ENCODE measurements around the gene GDF10.
A peak's percentile ranks its signal among the peaks of the same experiment; 100 is the strongest.

The GDF10 gene

GRCh38 chr10:47260505-47261111 lies 39.4 kb upstream of the GDF10 start:
- Mint-ChIP-seq H3K4me1 (peaks cover 93% of the 10 kb centered on the region), H3K27ac (peak overlapping the region; percentile 98), H3K9me3 (peaks cover 12% of the 10 kb centered on the region), H3K36me3 (peaks cover 13% of the 10 kb centered on the region), H3K4me3 (no peak overlapping the region), H3K27me3 (no peaks in the 10 kb centered on the region)
- CTCF ChIA-PET = interaction anchor here (0.9 to 3.8 kb wide), 10 partner anchors 14 to 213 kb away, joined by 3 to 34 read pairs (median 6); no protein-coding TSS in a partner anchor
- DNase-seq = peak; percentile 35

DNA sequence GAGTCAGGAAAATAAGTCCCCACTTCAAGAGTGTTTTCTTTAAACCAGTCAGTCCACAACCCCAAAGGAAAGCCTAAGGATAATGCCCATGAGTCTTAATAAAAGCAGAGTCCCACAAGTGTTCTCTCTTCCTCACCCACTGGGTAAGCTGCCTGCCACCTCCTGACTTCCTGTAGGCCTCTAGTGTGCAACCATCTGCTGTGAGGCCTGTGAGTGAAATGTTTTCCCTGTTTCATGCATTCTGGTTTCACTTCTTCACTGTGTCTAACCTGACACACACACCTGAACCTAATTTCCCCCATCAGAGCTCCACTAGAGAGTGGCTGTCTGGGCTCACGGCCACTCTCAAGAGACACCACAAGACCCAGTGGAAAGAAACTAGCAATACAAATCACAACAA lies 38.9 kb upstream of the GDF10 start:
- Mint-ChIP-seq H3K27me3 (no peaks in the 10 kb centered on the region), H3K4me1 (peaks cover 92% of the 10 kb centered on the region), H3K27ac (peak overlapping the region; percentile 98), H3K9me3 (peaks cover 17% of the 10 kb centered on the region), H3K36me3 (peaks cover 13% of the 10 kb centered on the region), H3K4me3 (peak overlapping the region; percentile 8)
- peak; percentile 63 for DNase-seq
- CTCF ChIA-PET = interaction anchor here (0.9 to 3.8 kb wide), 10 partner anchors 14 to 213 kb away, joined by 3 to 34 read pairs (median 6); no protein-coding TSS in a partner anchor

GRCh38 chr10:47261556-47261955 lies 38.4 kb upstream of the GDF10 start:
- H3K4me1 Mint-ChIP-seq = peaks cover 91% of the 10 kb centered on the region
- peak overlapping the region; percentile 98 for H3K27ac Mint-ChIP-seq
- H3K36me3 Mint-ChIP-seq = peaks cover 13% of the 10 kb centered on the region
- CTCF ChIA-PET = interaction anchor here (1.1 to 3.8 kb wide), 6 partner anchors 14 to 214 kb away, joined by 3 to 34 read pairs (median 10); no protein-coding TSS in a partner anchor
- no peaks in the 10 kb centered on the region for H3K27me3 Mint-ChIP-seq
- H3K4me3 Mint-ChIP-seq = no peak overlapping the region
- no peak for DNase-seq
- H3K9me3 Mint-ChIP-seq = peaks cover 22% of the 10 kb centered on the region

GRCh38 chr10:47262606-47263533 lies 37.1 kb upstream of the GDF10 start:
- CTCF ChIA-PET = no interaction called here
- Mint-ChIP-seq H3K27ac (no peak overlapping the region), H3K9me3 (peaks cover 16% of the 10 kb centered on the region), H3K36me3 (peaks cover 9% of the 10 kb centered on the region), H3K4me1 (peaks cover 87% of the 10 kb centered on the region), H3K27me3 (no peaks in the 10 kb centered on the region), H3K4me3 (no peak overlapping the region)
- DNase-seq = no peak

DNA sequence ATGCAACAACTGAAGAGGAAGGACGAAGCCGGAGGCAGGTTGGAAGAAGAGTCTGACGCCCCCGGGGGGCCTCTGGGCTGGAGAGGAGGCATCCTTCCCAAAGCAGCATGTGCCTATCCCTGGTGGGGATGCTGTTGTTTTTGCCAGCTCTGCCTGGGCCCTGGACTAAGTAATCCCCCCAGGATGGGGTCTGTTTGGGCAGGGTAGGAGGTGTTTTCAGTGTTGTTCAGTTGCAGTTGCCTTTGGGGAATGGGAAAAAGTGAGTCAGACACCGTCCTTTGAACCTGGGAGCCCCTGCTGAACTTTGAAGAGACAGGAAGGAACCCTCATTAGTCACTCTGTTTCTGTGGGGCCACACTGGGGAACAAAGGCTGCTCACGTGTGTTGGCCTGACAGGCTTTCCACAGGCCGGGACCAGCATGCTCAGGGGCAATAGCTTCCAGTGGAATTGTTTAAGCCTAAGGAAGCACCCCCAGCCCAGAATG lies 35.2 kb upstream of the GDF10 start:
- CTCF ChIA-PET = interaction anchor here (1.2 kb wide), 1 partner anchor 47 kb away, joined by 4 read pairs; no protein-coding TSS in a partner anchor
- Mint-ChIP-seq H3K36me3 (peaks cover 9% of the 10 kb centered on the region), H3K27me3 (no peaks in the 10 kb centered on the region), H3K4me3 (no peak overlapping the region), H3K27ac (peak overlapping the region; percentile 87), H3K9me3 (peaks cover 16% of the 10 kb centered on the region), H3K4me1 (peaks cover 69% of the 10 kb centered on the region)
- DNase-seq = peak; percentile 74

GRCh38 chr10:47266602-47267001 lies 33.4 kb upstream of the GDF10 start:
- DNase-seq = no peak
- peaks cover 4% of the 10 kb centered on the region for H3K36me3 Mint-ChIP-seq
- CTCF ChIA-PET = no interaction called here
- H3K27ac Mint-ChIP-seq = no peak overlapping the region
- H3K9me3 Mint-ChIP-seq = peaks cover 16% of the 10 kb centered on the region
- peaks cover 1% of the 10 kb centered on the region for H3K27me3 Mint-ChIP-seq
- H3K4me3 Mint-ChIP-seq = no peak overlapping the region
- peaks cover 52% of the 10 kb centered on the region for H3K4me1 Mint-ChIP-seq

GRCh38 chr10:47268696-47269095 lies 31.3 kb upstream of the GDF10 start:
- Mint-ChIP-seq H3K4me3 (no peak overlapping the region), H3K36me3 (peaks cover 4% of the 10 kb centered on the region), H3K27me3 (peaks cover 4% of the 10 kb centered on the region), H3K4me1 (peaks cover 38% of the 10 kb centered on the region), H3K27ac (no peak overlapping the region), H3K9me3 (peaks cover 21% of the 10 kb centered on the region)
- DNase-seq = no peak
- CTCF ChIA-PET = no interaction called here

DNA sequence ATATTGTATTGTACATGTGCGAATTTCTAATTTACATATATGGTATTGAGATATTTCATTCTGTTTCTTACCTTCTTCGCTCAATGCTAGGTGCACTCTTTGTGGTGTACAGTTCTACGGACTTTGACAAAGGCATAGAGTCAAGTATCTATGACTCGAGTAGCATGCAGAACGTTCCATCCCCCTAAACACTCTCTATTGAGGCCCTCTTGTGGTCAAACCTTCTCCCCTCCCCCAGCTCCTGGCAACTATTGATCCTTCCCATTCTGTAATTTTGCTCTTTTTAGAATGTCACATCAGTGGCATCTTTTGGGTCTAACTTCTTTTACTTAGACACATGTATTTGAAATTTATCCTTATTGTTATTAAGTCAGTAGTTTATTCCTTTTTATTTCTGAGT lies 30.7 kb upstream of the GDF10 start:
- no peak overlapping the region for H3K27ac Mint-ChIP-seq
- H3K9me3 Mint-ChIP-seq = peaks cover 18% of the 10 kb centered on the region
- peaks cover 32% of the 10 kb centered on the region for H3K4me1 Mint-ChIP-seq
- DNase-seq = no peak
- peaks cover 2% of the 10 kb centered on the region for H3K36me3 Mint-ChIP-seq
- peaks cover 4% of the 10 kb centered on the region for H3K27me3 Mint-ChIP-seq
- CTCF ChIA-PET = no interaction called here
- H3K4me3 Mint-ChIP-seq = no peak overlapping the region

GRCh38 chr10:47276071-47276470 lies 23.9 kb upstream of the GDF10 start:
- peaks cover 7% of the 10 kb centered on the region for H3K36me3 Mint-ChIP-seq
- peaks cover 12% of the 10 kb centered on the region for H3K27me3 Mint-ChIP-seq
- no peak for DNase-seq
- H3K4me1 Mint-ChIP-seq = peaks cover 44% of the 10 kb centered on the region
- H3K4me3 Mint-ChIP-seq = no peak overlapping the region
- no peak overlapping the region for H3K27ac Mint-ChIP-seq
- CTCF ChIA-PET = interaction anchor here (0.9 to 2.8 kb wide), 4 partner anchors 10 to 228 kb away, joined by 3 to 14 read pairs (median 6); no protein-coding TSS in a partner anchor
- peaks cover 4% of the 10 kb centered on the region for H3K9me3 Mint-ChIP-seq

DNA sequence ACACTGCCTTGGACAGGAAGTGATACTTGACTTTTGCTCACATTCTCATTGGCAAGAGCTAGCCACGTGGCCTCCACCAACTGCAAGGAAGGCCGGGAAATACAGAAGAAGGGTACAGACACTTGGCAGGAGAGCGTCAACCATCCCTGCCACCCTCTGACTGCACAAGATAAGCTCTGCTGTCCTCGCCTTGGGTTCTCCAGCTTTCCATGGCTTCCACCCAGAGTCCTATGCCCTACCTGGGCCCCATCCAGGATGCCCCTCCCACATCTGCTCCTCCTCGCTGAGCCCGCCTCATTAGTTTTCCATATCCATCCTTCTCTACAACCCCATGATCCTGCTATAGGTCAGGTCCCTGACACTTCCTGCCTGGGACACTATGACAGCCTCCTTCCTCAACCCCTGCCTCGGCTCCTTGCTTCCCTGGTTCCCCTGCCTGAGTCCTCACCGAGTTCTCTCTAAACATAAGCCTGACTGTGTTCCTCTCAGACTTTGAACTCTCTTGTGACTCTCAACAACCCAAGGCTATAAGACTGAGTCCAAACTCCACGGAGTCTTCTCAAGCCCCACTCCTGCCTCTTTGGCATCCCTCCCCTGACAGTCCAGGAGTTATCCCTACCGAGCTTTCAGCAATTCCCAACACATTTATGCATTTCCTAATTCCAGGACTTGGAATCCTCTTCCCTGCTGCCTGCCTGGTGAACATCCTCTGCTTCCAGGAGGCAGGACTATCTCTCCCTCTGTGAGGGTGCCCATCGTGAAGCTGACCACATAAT lies 23.2 kb upstream of the GDF10 start:
- Mint-ChIP-seq H3K4me3 (no peak overlapping the region), H3K27ac (peak overlapping the region; percentile 86), H3K27me3 (peaks cover 10% of the 10 kb centered on the region), H3K9me3 (peaks cover 4% of the 10 kb centered on the region), H3K4me1 (peaks cover 47% of the 10 kb centered on the region), H3K36me3 (peaks cover 7% of the 10 kb centered on the region)
- CTCF ChIA-PET = interaction anchor here (0.9 to 2.8 kb wide), 5 partner anchors 9 to 229 kb away, joined by 3 to 14 read pairs (median 7); no protein-coding TSS in a partner anchor
- no peak for DNase-seq

DNA sequence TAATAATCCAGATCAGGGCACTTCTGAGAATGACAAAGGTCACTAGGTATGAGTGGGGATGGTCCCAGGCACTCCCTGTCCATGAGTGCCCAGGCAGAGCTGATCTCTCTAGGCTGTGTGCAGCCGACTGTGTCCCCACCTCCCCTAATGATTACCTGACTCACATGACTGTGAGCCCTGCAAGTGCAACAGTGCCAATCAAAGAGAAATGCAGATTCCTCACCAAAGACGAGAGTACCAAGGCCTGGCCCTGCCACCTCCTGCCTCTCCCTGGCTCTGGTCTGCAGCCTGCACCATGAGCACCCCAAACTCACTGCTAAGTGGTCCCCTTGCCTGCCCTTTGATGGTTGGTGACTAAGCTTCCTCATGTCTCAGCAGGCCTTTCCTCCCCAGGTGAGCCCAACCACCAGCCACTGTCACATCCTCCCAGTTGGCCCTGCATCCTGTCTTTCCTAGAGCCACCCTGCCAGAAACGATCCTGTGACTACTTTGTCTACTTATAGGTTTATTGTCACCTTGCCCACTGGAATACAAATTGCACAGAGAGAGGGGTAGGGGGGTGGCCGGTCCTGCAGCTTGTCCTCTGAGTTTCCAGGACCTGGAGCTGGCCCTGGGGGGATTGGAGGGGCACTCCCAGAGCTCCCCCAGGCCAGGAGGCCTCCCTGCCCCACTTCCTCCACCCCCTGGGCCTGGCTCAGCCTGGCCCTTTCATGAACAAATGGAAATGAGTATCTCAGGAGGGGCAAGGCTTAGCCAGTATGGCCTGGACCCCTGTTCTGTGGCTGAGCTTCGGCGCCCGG lies 22.4 kb upstream of the GDF10 start:
- Mint-ChIP-seq H3K4me1 (peaks cover 47% of the 10 kb centered on the region), H3K27ac (peak overlapping the region; percentile 86), H3K36me3 (peaks cover 6% of the 10 kb centered on the region), H3K9me3 (peaks cover 4% of the 10 kb centered on the region), H3K27me3 (peaks cover 15% of the 10 kb centered on the region), H3K4me3 (peak overlapping the region; percentile 16)
- peak; percentile 82 for DNase-seq
- CTCF ChIA-PET = interaction anchor here (1.4 to 3.5 kb wide), 3 partner anchors 17 to 35 kb away, joined by 3 to 14 read pairs (median 10); no protein-coding TSS in a partner anchor

GRCh38 chr10:47278152-47278473 lies 21.9 kb upstream of the GDF10 start:
- CTCF ChIA-PET = interaction anchor here (1.4 to 3.5 kb wide), 4 partner anchors 18 to 230 kb away, joined by 3 to 14 read pairs (median 9); no protein-coding TSS in a partner anchor
- H3K27me3 Mint-ChIP-seq = peaks cover 15% of the 10 kb centered on the region

DNA sequence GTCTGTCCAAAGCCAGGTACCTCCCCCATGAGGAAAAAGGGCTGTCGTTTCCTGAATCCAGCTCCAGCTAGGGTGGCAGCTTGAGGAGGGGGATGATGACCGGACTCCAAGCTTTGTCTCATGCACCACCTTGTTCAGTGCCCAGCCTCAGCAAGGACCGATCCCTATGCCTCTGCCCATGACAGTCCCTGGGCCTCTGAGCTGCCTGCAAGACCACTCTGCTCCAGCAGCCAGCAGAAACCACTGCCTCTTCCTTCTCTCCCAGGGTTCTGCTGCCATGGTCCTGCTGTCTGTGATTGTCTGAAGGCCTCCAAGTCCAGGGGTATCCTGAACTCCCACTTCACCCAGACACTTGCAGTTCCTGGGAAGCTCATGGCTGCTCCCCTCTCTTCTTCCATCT lies 21.3 kb upstream of the GDF10 start:
- H3K27ac Mint-ChIP-seq = peak overlapping the region; percentile 56
- no peak overlapping the region for H3K4me3 Mint-ChIP-seq
- peaks cover 15% of the 10 kb centered on the region for H3K27me3 Mint-ChIP-seq
- CTCF ChIA-PET = interaction anchor here (1.8 to 3.5 kb wide), 3 partner anchors 32 to 231 kb away, joined by 3 to 14 read pairs (median 8); no protein-coding TSS in a partner anchor
- no peaks in the 10 kb centered on the region for H3K9me3 Mint-ChIP-seq
- peaks cover 47% of the 10 kb centered on the region for H3K4me1 Mint-ChIP-seq
- peaks cover 6% of the 10 kb centered on the region for H3K36me3 Mint-ChIP-seq
- no peak for DNase-seq

More at GRCh38 chr10:47278152-47278473, 21.9 kb upstream of the GDF10 start:
- peaks cover 47% of the 10 kb centered on the region for H3K4me1 Mint-ChIP-seq
- H3K9me3 Mint-ChIP-seq = no peaks in the 10 kb centered on the region
- H3K36me3 Mint-ChIP-seq = peaks cover 6% of the 10 kb centered on the region
- H3K27ac Mint-ChIP-seq = peak overlapping the region; percentile 86
- DNase-seq = no peak
- no peak overlapping the region for H3K4me3 Mint-ChIP-seq

Data from activated naive CD4-positive, alpha-beta T cell treated with anti-CD3 and anti-CD28 coated beads, Interleukin-2, amount 10 ng/mL, durations not matched to agents 7 days and 5 days (primary cell).